NCI-H1930 (cell line): ENCODE data around the gene GEMIN5.

Experiments used
- DNase-seq, 2 experiments: peaks; one replicate each; lab custom pipeline; 2025; lab: John Stamatoyannopoulos, UW

The GEMIN5 gene

DNA sequence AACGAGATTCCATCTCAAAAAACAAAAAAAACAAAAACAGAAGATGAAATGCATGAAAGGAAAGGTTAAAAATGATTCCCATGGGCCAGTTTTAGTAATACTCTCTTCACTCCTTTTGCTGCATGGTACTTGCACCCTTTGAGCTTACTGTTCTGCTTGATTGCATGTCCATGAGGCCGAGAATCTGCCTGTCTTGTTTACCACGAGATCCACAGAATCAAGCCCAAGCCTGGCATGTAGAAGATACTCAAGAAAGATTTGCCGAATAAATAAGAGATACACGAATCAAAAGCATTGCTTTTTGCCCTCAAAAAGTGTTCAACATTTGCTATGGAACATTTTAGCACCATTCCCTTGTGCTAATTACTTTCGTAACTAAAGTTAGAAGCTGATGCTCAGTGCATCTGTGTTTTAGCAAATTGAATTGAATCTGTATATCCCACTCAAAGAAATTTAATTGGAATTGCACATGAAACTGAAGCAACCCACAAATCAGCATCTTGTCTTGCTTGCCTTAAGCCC is 88.7 kb downstream of the GEMIN5 start:
- DNase-seq: no peak

DNA sequence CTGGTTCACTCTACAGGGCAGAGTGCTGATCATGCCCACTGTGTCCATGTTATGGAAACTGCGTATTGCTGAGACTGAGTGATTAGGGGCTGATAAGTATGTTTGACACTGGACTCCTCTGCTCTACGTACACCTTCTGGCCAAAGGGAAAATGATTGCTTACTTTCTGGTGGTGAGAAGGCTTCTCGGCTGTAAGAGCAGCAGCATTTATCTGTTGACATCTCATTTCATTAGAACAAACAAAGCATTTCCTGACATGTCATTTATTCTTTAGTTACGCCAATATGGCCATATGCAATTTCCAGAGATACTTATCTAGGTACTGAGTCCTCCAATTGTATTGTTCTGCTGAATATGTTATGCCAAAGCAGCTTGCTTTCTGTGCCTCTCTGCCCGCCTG is 93.2 kb downstream of the GEMIN5 start:
- no peak for DNase-seq

DNA sequence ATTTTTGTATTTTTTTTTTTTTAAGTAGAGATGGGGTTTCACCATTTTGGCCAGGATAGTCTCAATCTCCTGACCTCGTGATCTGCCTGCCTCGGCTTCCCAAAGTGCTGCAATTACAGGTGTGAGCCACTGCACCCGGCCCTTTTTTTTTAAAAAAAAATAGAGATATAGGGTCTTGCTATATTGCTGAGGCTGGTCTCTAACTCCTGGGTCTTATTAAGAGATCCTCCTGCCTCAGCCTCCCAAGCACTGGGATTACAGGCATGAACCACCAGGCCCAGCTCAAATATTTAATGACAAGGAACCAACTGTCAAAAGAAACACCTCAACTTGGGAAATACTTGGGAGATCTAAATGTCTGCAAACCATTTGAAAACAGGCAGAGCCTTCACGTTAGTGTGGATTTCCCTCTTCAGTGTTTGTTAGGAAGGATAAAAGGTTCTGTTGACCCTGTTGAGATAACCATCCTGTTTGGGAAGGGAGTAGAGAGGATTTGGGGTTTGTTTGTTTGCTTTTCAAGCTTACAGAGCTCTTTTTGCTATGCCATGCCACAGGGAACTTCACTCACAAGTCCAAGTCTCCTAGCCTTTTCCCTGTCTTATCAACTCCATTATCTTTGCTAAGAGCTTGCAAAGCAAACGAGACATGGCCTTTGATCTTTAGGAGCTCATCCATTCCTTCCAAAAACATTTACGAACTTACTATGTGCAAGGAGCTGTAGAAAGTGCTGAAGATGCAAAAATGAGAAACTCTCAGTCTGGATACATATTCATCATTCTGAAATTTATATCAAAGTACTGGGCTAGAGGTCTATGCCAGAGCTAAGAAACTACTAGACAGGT is 95.1 kb downstream of the GEMIN5 start:
- DNase-seq: no peak

DNA sequence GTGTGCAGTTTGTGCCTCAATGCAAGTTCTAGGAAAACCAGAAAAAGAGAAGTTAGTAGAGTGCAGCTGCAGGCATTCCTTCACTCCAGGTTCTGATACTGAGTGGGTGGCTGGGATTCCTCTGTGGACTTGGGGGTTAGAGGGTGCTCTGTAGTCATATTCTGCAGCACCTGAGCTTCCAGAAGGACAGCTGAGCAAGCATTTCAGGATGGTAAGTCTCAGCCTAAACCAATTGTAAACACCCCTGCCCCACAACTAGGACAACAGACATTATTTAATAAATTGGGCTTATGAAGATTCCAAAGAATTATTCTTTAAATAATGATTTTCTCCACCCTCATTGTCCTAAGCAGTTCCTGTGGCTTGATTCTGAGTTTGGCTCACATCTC is 96.7 kb downstream of the GEMIN5 start:
- DNase-seq: no peak

DNA sequence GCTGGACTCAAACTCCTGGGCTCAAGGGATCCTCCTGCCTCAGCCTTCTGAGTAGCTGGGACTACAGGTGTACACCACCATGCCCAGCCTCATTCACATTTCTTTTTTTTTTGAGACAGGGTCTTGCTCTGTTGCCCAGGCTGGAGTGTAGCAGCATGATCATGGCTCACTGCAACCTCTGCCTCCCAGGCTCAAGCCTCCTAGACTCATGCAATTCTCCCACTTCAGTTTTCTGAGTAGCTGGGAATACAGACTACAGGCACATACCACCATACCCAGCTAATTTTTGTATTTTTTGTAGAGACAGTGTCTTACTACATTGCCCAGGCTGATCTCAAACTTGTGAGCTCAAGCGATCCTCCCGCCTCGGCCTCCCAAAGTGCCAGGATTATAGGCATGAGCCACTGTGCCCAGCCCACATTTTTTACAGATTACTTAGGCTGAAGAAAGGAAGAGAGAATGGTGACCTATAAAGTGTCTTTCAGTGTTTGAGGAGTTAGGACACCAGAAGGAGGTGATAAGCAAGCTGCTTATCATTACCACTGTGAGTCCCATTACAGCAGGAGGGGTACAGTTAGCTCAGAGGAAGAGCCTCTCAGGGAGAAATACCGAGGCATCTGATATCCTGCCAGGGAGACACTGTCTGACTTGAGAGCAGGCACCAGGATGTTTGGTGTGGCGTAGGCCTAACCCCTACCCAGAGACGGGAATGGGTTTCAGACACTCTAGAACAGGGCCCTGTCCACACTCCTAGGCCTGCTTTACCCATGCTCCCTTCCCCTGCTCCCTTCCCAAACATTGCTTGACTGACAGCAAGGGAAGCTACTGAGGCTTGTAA is 97.4 kb downstream of the GEMIN5 start:
- no peak for DNase-seq
